K562 (cell line): ENCODE data around the gene G6PC1. TPM values are rescaled to one million over a fixed set of nuclear protein-coding genes. Genes with fewer than 3 reads are reported as not detected.

ENCODE experiments used
- BMI1 ChIP-seq: fragments of 150-350 bp; IDR thresholded peaks from 2 replicates; pipeline ENCODE4 v1.6.1; 2014; ENCODE audit warnings: low read length
- CTCF ChIP-seq, 3 experiments: IDR thresholded peaks in 2 of 3; conservative IDR thresholded peaks in 1 of 3; 2 replicates each; pipeline ENCODE4 v1.5.1; 2011 to 2012; ENCODE audit warnings: low read length in 3 of 3, mild to moderate bottlenecking in 3 of 3, control low read depth in 2 of 3, improper control_type of control experiment in 1 of 3, inconsistent platforms in 1 of 3, low read depth in 1 of 3, mixed read lengths in 1 of 3, moderate library complexity in 1 of 3; ENCODE audit not compliant: insufficient read depth in 2 of 3
- FOXO4 ChIP-seq: fragments of 450-650 bp; formaldehyde crosslinking; IDR thresholded peaks from 2 replicates; pipeline ENCODE4 v1.4.0; 2020; ENCODE audit warnings: mild to moderate bottlenecking, moderate library complexity
- MYBL2 ChIP-seq, 2 experiments: fragments of 450-650 bp in 1 of 2; sonication (generic) in 1 of 2; formaldehyde crosslinking in 1 of 2; IDR thresholded peaks; 2 replicates each; pipeline versions ENCODE4 v1.6.1 to v1.8.1; 2017 to 2022; ENCODE audit warnings: borderline replicate concordance in 1 of 2, inconsistent platforms in 1 of 2, low read depth in 1 of 2, mild to moderate bottlenecking in 1 of 2, missing genetic modification reagents in 1 of 2, moderate library complexity in 1 of 2
- SMAD1 ChIP-seq: fragments of 150-350 bp; IDR thresholded peaks from 2 replicates; pipeline ENCODE4 v1.6.1; 2014; ENCODE audit warnings: low read length, low read depth; ENCODE audit not compliant: partially characterized antibody
- SMAD2 ChIP-seq: fragments of 150-350 bp; IDR thresholded peaks from 2 replicates; pipeline ENCODE4 v1.6.1; 2014; ENCODE audit warnings: low read depth, mild to moderate bottlenecking, low read length
- SPI1 ChIP-seq: IDR thresholded peaks from 2 replicates; pipeline ENCODE4 v1.6.1; 2011; ENCODE audit warnings: low read depth, low read length, control low read depth, borderline replicate concordance
- TOE1 ChIP-seq, 2 experiments: fragments of 450-650 bp in 1 of 2; sonication (generic) in 1 of 2; formaldehyde crosslinking in 1 of 2; IDR thresholded peaks; 2 replicates each; pipeline versions ENCODE4 v1.7.1 to v1.8.0; 2016 to 2022; ENCODE audit warnings: borderline replicate concordance in 2 of 2, mild to moderate bottlenecking in 2 of 2, antibody characterized with exemption in 1 of 2, inconsistent platforms in 1 of 2, low read depth in 1 of 2, missing genetic modification reagents in 1 of 2, moderate library complexity in 1 of 2
- ZKSCAN1 ChIP-seq: fragments of 150-350 bp; IDR thresholded peaks from 2 replicates; pipeline ENCODE4 v1.6.1; 2016; ENCODE audit warnings: low read depth, low read length
- ZNF324 ChIP-seq: fragments of 250-450 bp; sonication (Bioruptor Pico); IDR thresholded peaks from 2 replicates; pipeline ENCODE4 v1.4.0; 2020; ENCODE audit warnings: mild to moderate bottlenecking
- ZNF408 ChIP-seq: fragments of 250-450 bp; sonication (Bioruptor Pico); IDR thresholded peaks from 2 replicates; pipeline ENCODE4 v1.4.0; 2020; ENCODE audit warnings: low read depth, mild to moderate bottlenecking, moderate library complexity
- polyA plus RNA-seq, 8 experiments: library from polyadenylated mRNA; depleted of rRNA in 4 of 8; stranded (reverse) in 5 of 8; unstranded in 3 of 8; fragments of >200 nt; fragmentation: Nextera tagmentation in 2 of 8; fragmentation: Illumina TruSeq in 1 of 8; extraction: Ambion mirVana in 2 of 8; extraction: Trizol in 1 of 8; gene quantifications; 2 replicates each; pipeline versions ENCODE4 v1.2.1 to v1.2.3, GENCODE V29; 2011 to 2014; ENCODE audit warnings: inconsistent platforms in 1 of 8, missing spikeins in 1 of 8
- total RNA-seq, 7 experiments: library from RNA; depleted of rRNA in 6 of 7; stranded (reverse); fragments of >200 nt in 6 of 7; fragmentation: Illumina TruSeq in 2 of 7; extraction: Trizol in 2 of 7; gene quantifications; 2 replicates each; pipeline versions ENCODE4 v1.2.1 to v1.2.3, GENCODE V29; 2011 to 2021; ENCODE audit warnings: low replicate concordance in 1 of 7
- TF ChIP-seq, protein P1 (sequence below): IDR thresholded peaks from 3 replicates; pipeline ENCODE4 v1.6.1; 2011; ENCODE audit warnings: borderline replicate concordance, mild to moderate bottlenecking, moderate library complexity; ENCODE audit not compliant: insufficient read length; ENCODE audit errors: extremely low read depth
- TF ChIP-seq, protein P2 (sequence below): sonication (generic); IDR thresholded peaks from 2 replicates; pipeline ENCODE4 v1.6.1; 2016
- TF ChIP-seq, protein P3 (sequence below): fragments of 450-650 bp; formaldehyde crosslinking; IDR thresholded peaks from 2 replicates; pipeline ENCODE4 v1.4.0; 2022; ENCODE audit warnings: missing genetic modification characterization
- TF ChIP-seq, protein P4 (sequence below): sonication (generic); formaldehyde crosslinking; IDR thresholded peaks from 2 replicates; pipeline ENCODE4 v1.8.1; 2022; ENCODE audit warnings: missing genetic modification reagents

The G6PC1 gene
- total and polyA plus RNA-seq, 9 of the 15 experiments (the other 6 are each of a cell fraction or from before 2014, with no cell fraction given), result not detected

DNA sequence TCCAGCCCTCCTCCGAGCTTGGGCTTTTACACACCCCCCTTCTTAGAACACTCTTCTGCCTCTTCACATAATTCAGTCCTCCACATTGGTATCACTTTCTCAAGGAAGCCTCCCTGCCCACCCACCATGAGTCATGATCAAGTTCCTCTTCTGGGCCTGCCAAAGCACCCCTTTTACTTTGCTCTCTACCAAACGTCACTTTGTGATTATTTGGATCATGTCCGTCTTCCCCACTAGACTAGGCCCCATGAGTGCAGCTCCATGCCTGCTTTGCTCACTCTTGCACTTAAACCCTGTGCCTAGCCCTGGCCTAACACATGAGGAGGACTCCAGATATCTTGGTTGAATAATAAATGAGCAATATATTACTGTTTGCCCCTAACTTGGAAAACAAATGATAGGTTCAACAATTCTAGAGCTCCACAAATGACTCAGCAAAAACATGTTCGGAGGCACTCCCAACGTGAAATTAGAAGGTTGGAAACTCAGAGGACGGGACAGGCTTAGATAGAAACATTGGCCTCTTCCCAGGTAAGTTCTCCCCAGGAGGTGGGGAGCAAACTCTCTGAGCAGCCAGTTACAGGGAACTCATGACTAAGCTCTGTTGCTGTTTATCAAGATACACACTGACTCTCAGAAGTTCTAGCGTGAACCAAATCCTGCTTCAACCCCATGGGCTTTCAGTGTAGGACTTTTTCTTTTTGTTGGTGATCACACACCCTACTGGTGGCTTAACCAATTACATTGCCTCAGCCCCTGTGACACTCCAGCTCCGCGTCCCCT lies 28.3 kb downstream of the G6PC1 start (continued):
- TF ChIP-seq, protein P1, sequence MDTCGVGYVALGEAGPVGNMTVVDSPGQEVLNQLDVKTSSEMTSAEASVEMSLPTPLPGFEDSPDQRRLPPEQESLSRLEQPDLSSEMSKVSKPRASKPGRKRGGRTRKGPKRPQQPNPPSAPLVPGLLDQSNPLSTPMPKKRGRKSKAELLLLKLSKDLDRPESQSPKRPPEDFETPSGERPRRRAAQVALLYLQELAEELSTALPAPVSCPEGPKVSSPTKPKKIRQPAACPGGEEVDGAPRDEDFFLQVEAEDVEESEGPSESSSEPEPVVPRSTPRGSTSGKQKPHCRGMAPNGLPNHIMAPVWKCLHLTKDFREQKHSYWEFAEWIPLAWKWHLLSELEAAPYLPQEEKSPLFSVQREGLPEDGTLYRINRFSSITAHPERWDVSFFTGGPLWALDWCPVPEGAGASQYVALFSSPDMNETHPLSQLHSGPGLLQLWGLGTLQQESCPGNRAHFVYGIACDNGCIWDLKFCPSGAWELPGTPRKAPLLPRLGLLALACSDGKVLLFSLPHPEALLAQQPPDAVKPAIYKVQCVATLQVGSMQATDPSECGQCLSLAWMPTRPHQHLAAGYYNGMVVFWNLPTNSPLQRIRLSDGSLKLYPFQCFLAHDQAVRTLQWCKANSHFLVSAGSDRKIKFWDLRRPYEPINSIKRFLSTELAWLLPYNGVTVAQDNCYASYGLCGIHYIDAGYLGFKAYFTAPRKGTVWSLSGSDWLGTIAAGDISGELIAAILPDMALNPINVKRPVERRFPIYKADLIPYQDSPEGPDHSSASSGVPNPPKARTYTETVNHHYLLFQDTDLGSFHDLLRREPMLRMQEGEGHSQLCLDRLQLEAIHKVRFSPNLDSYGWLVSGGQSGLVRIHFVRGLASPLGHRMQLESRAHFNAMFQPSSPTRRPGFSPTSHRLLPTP, result no peak
- TF ChIP-seq SPI1 (0 out of 2 replicates have a peak, but pooled peaks have one; percentile 32), SMAD1 (no peak), CTCF (IDR thresholded peaks at IDR 0.05 in 2 of 3, conservative IDR thresholded peaks at IDR 0.05 in 1 of 3; ENCODE audit: insufficient read depth in 2 of 3, low read depth in 1 of 3, low read length in 3 of 3) (peak; percentile 75 to 87 (median 84)), BMI1 (no peak), ZNF324 (CRISPR knock-in tag) (no peak), TOE1 (IDR thresholded peaks at IDR 0.05; ENCODE audit: borderline replicate concordance) (peak; percentile 58), TOE1 (CRISPR knock-in tag; IDR thresholded peaks at IDR 0.05; ENCODE audit: borderline replicate concordance, low read depth) (no peak), MYBL2 (IDR thresholded peaks at IDR 0.05; ENCODE audit: low read depth) (no peak), MYBL2 (CRISPR knock-in tag; IDR thresholded peaks at IDR 0.05; ENCODE audit: borderline replicate concordance) (no peak), FOXO4 (CRISPR knock-in tag) (no peak), SMAD2 (no peak), ZNF408 (CRISPR knock-in tag) (no peak), ZKSCAN1 (no peak)
- TF ChIP-seq, protein P2, sequence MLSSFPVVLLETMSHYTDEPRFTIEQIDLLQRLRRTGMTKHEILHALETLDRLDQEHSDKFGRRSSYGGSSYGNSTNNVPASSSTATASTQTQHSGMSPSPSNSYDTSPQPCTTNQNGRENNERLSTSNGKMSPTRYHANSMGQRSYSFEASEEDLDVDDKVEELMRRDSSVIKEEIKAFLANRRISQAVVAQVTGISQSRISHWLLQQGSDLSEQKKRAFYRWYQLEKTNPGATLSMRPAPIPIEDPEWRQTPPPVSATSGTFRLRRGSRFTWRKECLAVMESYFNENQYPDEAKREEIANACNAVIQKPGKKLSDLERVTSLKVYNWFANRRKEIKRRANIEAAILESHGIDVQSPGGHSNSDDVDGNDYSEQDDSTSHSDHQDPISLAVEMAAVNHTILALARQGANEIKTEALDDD, result peak; percentile 93
- TF ChIP-seq, protein P3, sequence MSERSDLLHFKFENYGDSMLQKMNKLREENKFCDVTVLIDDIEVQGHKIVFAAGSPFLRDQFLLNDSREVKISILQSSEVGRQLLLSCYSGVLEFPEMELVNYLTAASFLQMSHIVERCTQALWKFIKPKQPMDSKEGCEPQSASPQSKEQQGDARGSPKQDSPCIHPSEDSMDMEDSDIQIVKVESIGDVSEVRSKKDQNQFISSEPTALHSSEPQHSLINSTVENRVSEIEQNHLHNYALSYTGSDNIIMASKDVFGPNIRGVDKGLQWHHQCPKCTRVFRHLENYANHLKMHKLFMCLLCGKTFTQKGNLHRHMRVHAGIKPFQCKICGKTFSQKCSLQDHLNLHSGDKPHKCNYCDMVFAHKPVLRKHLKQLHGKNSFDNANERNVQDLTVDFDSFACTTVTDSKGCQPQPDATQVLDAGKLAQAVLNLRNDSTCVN, result no peak
- TF ChIP-seq, protein P4, sequence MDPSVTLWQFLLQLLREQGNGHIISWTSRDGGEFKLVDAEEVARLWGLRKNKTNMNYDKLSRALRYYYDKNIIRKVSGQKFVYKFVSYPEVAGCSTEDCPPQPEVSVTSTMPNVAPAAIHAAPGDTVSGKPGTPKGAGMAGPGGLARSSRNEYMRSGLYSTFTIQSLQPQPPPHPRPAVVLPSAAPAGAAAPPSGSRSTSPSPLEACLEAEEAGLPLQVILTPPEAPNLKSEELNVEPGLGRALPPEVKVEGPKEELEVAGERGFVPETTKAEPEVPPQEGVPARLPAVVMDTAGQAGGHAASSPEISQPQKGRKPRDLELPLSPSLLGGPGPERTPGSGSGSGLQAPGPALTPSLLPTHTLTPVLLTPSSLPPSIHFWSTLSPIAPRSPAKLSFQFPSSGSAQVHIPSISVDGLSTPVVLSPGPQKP, result no peak
